GM13977 (cell line): ENCODE measurements around the gene DYNLT1.
"Not testable (repeated sequence)": the region's sequence is repeated elsewhere in the genome, so short reads cannot be mapped to it uniquely, and the experiment has no call there.

Experiments
- DNase-seq: peaks from one replicate; pipeline ENCODE4 v3.0.0; 2012; ENCODE audit warnings: low spot score
- CTCF ChIP-seq: IDR thresholded peaks from 2 replicates; pipeline ENCODE4 v1.5.1; 2012; ENCODE audit warnings: mild to moderate bottlenecking, control low read depth; ENCODE audit not compliant: insufficient read depth; ENCODE audit errors: extremely low read depth, missing control alignments
- in situ Hi-C: fragments of 300-500 bp; cut with MboI; formaldehyde crosslinking; loops from one replicate; pipeline ENCODE4 v1.12.0; 2022; ENCODE audit warnings: low sequenced_read_pairs, low pct_unique_long_range_greater_than_20kb, mixed read lengths, inconsistent platforms; ENCODE audit not compliant: unreplicated experiment

DYNLT1 gene

DNA sequence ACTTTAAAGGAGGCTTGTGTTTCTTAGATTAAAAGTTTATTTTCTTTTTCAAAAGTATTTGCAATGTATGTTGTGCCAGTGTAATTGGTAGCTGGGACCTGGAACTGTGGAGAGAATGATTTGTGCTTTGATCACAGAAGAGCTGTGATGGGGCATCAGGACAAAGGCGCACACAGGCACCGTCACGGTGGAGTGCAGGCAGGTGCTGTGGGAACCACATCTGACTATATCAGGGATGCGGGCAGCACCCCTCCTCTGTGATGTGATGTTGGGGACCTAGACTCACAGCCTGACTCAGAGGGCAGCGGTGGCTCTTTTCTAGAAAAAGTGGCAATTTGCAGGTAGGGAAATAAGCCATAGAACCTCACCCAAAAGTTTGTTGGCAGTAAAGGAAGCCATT lies 39.8 kb upstream of the DYNLT1 start:
- in situ Hi-C loops = no loop called here
- no peak for TF ChIP-seq CTCF
- no peak for DNase-seq

- in situ Hi-C loops = no loop called here
- no peak for TF ChIP-seq CTCF
- DNase-seq = no peak
These were observed 35.9 kb upstream of the DYNLT1 start for GRCh38 chr6:158680481-158680880.

GRCh38 chr6:158680015-158680414 lies 35.5 kb upstream of the DYNLT1 start:
- no peak for TF ChIP-seq CTCF
- in situ Hi-C loops = no loop called here
- no peak for DNase-seq

DNA sequence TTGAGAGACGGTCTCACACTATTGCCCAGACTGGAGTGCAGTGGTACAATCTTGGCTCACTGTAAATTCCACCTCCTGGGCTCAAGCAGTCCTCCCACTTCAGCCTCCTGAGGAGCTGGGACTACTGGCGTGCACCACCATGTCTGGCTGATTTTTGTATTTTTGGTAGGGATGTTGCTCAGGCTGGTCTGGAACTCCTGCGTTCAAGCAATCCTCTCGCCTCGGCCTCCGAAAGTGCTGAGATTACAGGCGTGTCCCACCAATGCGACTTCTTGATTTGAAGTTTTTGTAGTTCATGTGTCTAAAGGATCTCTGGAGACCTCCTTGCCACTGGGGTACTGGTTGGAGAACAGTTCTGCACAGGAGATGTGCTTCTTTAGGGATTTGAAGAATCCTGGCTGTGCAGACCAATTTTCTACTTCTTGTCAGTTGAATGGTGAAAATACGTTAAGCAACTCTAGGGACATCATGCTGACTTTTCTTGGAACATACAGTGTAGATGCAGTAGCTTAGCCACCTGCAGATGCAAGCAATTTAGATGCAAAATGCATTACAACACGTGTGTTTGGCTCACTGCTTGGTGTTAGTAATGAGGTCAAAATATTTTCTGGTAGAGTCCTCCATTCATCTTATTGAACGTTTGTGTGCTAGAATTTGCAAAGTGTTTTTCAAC lies 33.5 kb upstream of the DYNLT1 start:
- TF ChIP-seq CTCF = no peak
- in situ Hi-C loops = no loop called here
- no peak for DNase-seq

- in situ Hi-C loops, DNase-seq: not testable (repeated sequence)
These were observed 32.6 kb upstream of the DYNLT1 start for GRCh38 chr6:158677094-158677493.

- in situ Hi-C loops = no loop called here
- TF ChIP-seq CTCF = no peak
- DNase-seq = no peak
These were observed 30.0 kb upstream of the DYNLT1 start for GRCh38 chr6:158674342-158675131.

DNA sequence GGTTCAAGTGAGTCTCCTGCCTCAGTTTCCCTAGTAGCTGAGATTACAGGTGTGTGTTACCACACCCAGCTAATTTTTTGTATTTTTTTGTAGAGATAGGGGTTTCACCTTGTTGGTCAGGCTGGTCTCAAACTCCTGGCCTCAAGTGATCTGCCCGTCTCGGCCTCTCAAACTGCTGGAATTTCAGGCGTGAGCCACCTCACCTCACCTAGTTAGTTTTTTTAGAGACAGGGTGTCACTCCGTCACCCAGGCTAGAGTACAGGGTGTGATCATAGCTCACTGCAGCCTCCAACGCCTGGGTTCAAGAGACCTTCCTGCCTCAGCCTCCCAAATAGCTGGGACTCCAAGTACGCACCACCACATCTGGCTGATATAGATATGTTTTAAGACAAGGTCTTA lies 28.2 kb upstream of the DYNLT1 start:
- in situ Hi-C loops = no loop called here
- DNase-seq = no peak
- TF ChIP-seq CTCF = no peak

DNA sequence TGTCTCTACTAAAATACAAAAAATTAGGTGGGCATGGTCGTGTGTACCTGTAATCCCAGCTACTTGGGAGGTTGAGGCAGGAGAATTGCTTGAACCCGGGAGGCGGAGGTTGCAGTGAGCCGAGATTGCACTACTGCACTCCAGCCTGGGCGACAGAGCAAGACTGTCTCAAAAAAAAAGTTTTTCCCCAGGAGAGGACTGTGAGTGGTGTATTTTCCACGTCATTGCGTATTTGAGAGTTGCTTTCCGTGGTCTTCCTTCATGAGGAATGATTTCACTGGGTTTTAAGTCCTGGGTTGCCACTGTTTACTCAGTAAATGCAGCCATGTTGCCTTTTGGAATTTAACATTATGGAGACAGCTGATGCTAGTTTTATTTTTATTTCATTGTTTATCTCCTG lies 27.6 kb upstream of the DYNLT1 start:
- in situ Hi-C loops, DNase-seq: not testable (repeated sequence)
